ENCODE measurements around the gene SAFB2.

The SAFB2 gene

GRCh38 chr19:5579697-5580096, 42.9 kb downstream of the SAFB2 start:
- DNase-seq (ENCODE audit: low read depth): no peak

- DNase-seq (ENCODE audit: low read depth): no peak
These were observed 43.3 kb downstream of the SAFB2 start for GRCh38 chr19:5579286-5579685.

- DNase-seq (ENCODE audit: low read depth): peak; percentile 27
These were observed 44.3 kb downstream of the SAFB2 start for GRCh38 chr19:5578097-5578846.

- no peak for DNase-seq (ENCODE audit: low read depth)
These were observed 47.0 kb downstream of the SAFB2 start for GRCh38 chr19:5575590-5575989.

DNA sequence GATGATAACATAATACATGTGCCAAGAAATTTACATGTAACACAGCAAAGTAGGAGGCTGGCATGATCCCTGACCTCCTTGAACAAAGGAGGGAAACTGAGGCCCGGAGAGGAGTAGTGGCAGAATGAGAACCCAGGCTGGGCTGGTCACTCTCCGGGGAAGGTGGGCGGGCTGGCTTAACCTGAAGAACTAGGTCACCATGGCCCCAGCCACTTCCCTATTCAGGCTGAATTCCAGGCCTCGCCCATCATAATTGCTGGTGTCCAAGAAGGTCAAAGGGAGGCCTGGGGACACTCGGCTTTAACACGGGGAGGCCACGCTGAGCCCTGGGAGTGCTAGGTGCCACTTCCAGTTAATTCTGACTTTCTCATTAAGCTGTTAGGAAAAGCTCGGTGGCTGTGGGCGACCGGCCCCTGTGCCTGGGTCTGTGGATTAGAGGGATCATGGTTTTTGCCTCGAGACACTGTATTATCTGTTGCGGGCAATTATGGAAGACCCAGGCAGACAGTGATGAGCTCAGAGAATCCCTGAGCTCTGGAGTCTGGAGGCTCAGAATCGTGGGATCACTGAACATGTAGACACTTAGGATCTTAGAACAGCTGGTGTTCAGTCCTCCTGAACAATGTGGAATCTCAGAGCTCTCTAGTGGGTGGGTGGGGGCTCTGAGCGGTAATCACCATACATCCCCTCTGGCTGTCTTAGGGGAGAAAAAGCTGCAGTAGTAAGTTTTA, 49.9 kb downstream of the SAFB2 start:
- DNase-seq (ENCODE audit: low read depth): no peak

GRCh38 chr19:5571777-5572176, 50.8 kb downstream of the SAFB2 start:
- DNase-seq (ENCODE audit: low read depth): no peak

GRCh38 chr19:5567970-5568407, 54.6 kb downstream of the SAFB2 start:
- no peak for DNase-seq (ENCODE audit: low read depth)

DNA sequence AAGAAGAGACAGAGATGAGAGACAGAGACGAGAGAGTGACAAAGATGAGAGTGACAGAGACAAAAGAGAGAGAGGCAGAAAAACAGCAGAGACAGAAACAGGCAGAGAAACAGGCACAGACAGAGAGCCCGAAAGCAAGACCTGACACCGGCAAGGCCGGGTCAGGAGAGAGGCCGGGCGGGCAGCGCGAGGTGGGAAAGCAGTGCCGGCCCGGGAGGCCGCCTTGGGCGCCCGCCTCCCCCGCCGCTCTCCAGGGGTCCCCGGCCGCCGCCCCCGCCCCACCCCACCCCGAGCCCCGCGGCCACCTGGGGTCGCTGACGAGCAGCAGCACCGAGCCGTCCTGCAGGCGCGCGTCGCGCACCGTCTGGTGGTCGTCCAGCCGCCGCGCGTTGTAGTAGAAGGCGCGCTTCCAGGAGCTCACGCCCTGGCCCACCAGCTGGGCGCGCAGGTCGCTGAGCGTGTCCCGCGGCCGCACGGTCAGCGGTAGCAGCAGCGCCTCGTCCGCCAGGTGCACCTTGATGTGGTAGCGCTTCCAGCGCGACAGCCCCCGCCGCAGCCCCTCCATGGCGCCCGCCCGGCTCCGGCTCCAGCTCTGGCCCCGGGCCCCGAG, 55.1 kb downstream of the SAFB2 start, which contains the start of gene TINCR:
Gene TINCR (minus strand): TSS at position 594 of the 610 bp plus-strand sequence.
- DNase-seq (ENCODE audit: low read depth): no peak

- no peak for DNase-seq (ENCODE audit: low read depth)
These were observed 57.6 kb downstream of the SAFB2 start for GRCh38 chr19:5564930-5565329.

GRCh38 chr19:5563935-5564612, 58.5 kb downstream of the SAFB2 start:
- DNase-seq (ENCODE audit: low read depth): no peak

- no peak for DNase-seq (ENCODE audit: low read depth)
These were observed 59.6 kb downstream of the SAFB2 start for GRCh38 chr19:5563008-5563431.

GRCh38 chr19:5562280-5562679, 60.3 kb downstream of the SAFB2 start:
- DNase-seq (ENCODE audit: low read depth): no peak

- DNase-seq (ENCODE audit: low read depth): no peak
These were observed 61.0 kb downstream of the SAFB2 start for GRCh38 chr19:5561559-5561958.

DNA sequence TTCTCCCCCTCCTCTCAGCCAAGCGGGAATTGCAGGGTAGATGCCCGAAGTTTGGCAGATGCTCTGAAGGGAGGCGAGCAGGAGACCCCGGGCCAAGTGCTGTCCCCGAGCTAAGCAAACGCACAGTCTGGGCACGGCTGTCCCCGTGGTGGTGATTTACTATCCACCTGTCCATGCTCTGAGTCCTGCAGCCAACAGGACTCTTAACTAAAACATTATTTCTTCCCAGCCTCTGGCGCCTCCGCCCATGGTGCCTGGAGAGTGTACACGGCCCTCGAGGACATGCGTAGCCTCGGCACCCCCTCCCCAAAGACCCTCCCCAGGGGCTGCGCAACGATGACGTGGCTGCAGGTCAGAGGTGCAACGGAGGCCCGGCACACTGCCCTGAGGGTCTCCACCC, 62.4 kb downstream of the SAFB2 start:
- DNase-seq (ENCODE audit: low read depth): no peak

DNA sequence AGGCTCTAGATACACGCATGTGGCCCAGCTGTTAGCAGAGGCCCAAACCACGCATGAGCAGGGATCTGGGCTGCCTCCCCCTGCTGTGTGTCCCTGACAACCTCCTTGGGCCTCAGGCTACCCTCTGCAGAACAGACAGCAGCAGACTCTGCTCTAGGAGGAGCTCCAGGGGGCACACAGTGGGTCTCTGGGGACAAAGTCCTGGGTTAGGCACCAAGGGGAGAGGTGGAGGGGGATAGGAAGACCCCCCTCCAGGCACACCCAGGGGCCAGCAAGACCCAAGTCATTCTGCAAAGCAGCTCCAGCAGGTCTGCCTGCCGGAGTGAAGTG, 62.8 kb downstream of the SAFB2 start:
- no peak for DNase-seq (ENCODE audit: low read depth)

GRCh38 chr19:5558101-5558621, 64.4 kb downstream of the SAFB2 start:
- no peak for DNase-seq (ENCODE audit: low read depth)

- DNase-seq (ENCODE audit: low read depth): no peak
These were observed 64.9 kb downstream of the SAFB2 start for GRCh38 chr19:5557691-5558090.

DNA sequence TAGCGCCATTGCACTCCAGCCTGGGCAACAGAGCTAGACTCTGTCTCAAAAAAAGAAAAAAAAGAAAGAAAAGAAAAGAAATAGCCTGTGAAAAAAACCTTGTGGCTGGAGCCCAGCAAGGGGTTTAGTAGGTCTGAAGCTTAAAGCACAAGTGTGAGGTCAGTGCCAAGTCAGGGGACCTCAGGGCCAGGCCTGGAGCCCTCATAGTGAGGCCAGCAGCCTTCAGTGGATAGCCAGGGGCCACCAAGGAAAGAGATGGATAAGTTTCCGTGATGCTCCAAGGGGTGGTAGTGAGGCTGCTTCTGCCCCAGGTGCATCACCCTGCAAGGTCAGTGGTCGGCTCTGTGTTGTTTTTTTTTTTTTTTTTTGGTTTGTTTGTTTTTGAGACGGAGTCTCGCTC, 67.7 kb downstream of the SAFB2 start:
- no peak for DNase-seq (ENCODE audit: low read depth)

- DNase-seq (ENCODE audit: low read depth): no peak
These were observed 68.7 kb downstream of the SAFB2 start for GRCh38 chr19:5553892-5554291.

GRCh38 chr19:5547881-5548280, 74.7 kb downstream of the SAFB2 start:
- DNase-seq (ENCODE audit: low read depth): no peak

DNA sequence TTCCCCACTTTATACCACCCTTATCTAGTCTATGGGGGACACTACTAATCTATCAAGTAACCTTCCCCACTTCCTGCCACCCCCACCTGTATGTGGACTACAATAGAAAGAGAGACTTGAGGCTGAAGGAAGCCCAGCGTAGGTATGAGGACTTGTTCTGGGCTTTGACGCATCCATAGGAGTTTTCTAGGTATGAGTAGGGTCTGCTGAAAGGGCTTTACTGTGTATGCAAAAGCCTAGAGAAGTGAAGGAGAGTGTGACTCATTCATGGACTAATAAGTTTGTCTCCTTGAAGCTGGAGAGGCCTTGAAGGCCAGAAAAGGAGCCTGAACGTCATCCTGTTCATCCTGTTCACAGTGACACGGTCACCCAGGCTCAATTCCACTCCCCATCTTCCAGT, 76.6 kb downstream of the SAFB2 start:
- DNase-seq (ENCODE audit: low read depth): no peak

- no peak for DNase-seq (ENCODE audit: low read depth)
These were observed 77.5 kb downstream of the SAFB2 start for GRCh38 chr19:5545051-5545450.
